Measurements from ENCODE around the gene HSP90AB1.

The HSP90AB1 gene

DNA sequence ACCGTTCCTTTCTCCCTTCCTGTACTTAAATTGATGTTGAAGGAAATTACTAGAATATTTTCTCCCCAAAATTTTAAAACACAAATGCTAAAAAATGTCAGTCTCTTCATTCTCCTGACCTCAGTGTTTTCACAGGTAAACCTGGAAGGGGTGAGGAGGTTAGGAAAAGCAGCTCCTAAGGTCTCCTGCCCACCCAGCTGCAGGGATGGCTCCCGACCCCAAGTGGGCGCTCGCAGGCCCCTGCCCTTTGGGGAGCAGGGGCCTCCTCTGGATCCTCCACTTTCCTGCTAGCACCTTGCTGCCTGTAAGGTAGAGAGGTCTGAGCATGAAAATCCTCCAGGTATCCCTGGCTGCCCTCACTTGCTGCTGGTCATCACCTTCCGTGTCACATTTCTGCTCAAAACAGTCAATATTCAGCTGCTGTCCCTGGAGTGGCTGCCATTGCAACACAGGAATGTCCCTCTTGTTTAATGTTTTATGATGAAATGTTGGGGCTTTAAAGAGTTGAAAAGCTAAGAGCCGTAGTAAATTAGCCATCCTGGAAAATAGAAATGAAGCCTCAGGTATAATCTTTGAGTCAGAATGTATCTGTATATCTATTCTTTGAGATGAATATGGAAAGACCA, 10.9 kb upstream of the HSP90AB1 start:
- no peak for DNase-seq (ENCODE audit: low read depth)

DNA sequence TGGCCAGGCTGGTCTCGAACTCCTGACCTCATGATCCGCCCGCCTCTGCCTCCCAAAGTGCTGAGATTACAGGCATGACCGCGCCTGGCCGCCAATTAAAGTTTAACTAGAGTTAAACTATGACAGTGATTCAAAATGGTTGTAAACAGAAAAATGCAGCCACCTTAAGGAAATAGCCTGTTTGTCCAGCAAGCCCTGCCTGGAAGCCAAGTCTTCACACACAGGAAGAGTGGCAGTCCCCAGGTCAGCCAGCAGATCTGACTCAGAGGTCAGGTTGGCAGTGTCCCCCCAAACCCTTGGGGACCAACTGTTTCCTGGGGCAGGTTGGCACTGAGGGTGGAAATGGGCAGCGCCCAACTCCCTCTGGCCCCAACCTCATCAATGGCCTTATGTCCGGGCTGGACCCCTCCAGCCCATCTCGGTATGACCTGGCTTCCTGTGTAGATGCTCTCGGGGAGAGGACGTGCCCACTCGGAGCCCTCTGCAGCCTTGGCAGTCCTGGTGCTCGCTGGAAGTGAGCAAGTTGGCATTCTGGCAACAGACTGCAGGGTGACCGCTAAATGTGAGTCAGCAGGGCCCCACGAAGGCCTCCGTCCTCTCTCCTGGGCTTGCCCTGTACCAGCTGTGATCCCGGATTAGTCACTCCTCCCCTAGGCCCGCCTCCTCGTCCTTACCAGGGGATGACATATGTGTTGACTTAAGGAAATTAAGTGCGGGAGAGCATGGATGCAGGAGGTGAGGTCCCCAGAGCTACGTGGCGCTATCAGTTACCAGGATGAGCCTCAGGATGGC, 9.7 kb upstream of the HSP90AB1 start:
- no peak for DNase-seq (ENCODE audit: low read depth)

DNA sequence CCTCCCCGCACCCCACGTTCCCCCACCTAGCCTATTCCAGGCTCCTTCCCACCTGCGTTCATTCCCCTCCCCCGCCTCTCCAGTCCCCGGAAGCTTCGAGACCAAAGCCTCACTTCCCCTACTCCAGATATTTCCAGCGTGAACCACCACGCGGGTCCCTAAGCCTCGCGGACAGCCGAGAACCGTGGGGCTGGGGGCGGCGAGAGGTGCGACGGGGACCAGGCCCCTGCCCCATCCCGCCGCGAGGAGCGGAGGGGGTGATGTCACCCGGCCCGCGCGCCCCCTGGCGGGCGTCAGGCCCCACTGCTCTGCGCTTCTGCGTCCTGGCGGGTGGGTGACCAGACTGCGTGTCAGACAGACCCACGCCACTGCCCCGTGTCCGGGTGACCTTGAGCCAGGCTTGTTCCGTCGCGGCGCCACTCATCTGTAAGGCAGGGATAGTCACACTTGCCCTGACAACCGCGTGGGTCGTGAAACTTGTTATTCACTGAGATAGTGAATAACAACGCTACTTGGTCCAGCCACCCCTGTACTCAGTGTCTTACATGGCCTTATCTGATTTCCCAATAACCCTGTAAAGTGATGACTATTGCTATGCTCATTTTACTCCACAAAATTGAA, 9.0 kb upstream of the HSP90AB1 start:
- peak; percentile 76 for DNase-seq (ENCODE audit: low read depth)

DNA sequence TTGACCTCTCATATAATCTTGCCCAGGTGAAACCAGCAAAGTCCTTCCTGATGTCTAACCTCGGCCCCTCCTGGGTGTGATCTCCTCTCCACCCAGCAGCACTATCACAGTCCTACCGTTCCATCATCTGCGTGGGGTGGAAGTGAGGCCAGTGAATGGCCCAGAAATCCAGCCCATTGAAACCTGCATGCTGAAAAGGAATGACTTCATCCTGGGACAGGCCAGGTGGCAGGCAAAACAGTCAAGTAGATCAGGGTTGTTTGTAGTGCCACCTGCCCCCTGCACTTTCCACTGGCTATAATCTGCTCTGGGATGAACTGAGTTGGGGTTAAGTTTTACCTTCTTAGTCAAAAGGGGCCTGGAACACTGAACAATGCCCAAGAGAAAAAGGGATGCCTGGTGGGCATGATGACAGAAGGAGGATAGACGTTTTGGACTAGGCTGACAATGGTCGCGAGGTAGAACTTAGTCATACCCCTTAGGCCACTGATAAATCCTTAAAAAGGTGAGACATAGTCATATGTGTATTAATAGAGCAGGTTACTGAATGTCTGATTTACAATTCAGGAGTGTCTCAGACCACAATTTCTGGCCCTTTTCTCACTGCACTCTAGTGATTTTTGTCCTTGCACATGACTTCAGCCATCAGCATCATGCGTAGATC, 8.1 kb upstream of the HSP90AB1 start:
- DNase-seq (ENCODE audit: low read depth) = no peak

DNA sequence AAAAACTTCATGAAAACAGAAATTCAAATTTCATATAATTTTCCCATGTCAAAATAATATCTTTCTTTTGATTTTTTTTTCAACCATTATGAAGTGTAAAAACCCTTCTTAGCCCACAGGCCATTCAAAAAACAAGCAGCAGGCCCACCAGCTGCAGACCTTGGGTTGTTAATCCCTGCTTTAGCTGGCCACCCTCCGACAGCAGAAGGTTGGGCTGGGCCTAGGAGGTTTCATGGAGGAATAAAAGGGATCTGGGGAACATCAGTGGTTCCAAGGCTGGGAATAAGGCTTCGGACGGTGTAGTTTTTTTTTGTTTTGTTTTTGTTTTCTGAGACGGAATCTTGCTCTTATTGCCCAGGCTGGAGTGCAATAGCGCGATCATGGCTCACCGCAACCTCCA, 3.6 kb upstream of the HSP90AB1 start:
- DNase-seq (ENCODE audit: low read depth) = no peak

DNA sequence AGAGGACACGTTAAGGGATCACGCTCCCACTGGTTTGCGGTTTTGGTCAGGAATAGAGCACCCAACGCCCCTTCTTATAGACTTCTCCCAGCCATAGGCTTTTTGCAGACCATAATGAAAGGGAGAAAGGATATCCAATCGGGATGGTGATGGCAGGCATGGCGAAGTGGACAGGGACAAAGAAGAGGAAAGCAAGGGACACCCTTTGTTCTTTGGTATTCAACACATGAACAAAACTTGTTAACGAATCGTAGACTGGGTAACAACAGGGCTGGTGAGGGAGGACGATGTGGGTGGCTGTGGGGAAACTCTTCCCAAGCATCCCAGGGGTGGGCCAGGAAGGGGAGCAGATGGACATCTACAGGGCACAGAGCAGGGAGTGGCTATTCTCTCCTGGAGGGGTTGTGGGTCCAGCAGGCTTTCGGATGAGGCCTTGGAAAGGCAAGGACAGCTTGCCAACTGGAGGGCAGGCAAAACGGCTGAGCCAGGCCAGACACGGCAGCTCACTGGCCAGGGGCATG, 1.4 kb upstream of the HSP90AB1 start:
- no peak for DNase-seq (ENCODE audit: low read depth)

DNA sequence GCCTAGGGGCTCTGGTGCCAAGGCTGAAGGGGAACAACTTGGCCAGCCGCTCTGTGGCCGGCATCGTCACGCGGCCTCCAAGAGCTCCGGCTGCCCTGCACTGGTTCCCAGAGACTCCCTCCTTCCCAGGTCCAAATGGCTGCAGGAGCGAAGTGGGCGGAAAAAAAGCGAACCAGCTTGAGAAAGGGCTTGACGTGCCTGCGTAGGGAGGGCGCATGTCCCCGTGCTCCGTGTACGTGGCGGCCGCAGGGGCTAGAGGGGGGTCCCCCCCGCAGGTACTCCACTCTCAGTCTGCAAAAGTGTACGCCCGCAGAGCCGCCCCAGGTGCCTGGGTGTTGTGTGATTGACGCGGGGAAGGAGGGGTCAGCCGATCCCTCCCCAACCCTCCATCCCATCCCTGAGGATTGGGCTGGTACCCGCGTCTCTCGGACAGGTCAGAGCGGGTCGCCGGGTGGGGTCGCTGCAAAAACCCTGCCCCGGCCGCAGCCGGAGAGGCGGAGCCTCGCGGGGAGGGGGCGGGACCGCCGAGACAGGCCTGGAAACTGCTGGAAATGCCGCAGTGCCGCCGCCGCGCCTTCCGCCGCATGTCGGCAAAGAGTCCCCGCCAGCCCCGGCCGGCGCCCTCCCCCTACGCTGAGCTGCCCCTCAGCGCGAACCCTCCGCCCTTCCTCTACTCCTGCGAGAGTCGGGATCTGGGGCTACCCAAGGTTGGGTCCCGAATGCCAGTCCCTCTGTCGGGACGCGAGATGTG, 814 bp upstream of the HSP90AB1 start:
- DNase-seq (ENCODE audit: low read depth) = peak; percentile 76

DNA sequence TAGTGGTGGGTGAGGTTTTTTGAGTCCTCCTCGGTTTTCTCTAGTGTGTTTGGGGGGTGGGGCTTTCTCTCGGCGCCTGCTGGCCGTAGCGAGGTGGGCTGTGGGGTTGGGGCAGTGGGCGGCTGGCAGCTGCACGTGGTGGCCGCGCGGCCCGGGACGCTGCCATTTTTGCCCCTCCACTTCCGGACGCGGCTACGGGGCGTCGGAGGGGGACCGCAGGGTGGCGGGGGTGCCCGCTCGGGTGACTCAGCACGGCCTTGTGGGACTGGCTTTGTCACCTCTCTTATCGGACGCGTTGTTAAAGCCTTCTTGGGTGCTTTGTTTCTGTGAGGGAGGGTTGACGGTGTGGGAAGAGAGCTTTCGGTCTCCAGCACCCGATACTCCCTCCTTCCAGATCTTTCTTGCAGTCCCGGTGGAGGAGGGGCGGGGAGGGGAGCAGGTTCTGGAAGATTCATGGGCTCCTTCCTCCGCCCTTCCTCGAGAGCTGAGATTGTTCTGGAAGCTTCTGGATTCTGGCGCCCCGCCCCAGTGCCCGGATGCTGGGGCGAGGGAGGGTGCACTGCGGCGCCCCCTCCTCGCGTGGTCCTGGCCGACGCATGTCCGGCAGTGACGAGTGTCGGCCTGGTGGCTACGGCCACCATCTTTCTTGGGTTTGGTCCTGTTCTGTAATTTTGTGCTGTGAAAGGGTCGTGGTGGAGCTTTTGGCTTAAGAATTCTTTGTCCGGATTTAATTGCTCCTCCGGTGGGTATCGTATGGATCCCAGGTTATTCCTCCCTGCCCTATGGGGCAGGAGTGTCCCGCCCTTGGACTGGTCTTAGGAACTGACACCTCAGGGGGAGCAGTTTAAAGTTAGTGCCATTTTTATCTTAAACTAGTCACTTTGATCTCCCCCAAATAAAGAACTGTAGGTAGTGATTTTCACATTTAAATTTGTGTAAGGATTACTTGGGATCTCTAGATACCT, 719 bp downstream of the HSP90AB1 start:
- peak; percentile 82 for DNase-seq (ENCODE audit: low read depth)

DNA sequence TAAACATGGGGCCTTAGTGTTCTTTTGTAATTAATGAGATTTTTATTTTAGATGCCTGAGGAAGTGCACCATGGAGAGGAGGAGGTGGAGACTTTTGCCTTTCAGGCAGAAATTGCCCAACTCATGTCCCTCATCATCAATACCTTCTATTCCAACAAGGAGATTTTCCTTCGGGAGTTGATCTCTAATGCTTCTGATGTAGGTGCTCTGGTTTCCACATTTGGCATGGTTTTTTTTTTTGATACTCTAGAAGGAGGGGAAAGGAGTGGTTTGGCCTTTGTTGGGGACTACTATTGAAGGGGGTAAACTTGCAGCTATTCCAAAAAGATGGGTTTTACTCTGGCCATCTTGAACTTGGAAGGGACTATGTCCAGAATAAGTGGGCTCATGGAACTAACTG, 1.7 kb downstream of the HSP90AB1 start:
- DNase-seq (ENCODE audit: low read depth) = no peak

DNA sequence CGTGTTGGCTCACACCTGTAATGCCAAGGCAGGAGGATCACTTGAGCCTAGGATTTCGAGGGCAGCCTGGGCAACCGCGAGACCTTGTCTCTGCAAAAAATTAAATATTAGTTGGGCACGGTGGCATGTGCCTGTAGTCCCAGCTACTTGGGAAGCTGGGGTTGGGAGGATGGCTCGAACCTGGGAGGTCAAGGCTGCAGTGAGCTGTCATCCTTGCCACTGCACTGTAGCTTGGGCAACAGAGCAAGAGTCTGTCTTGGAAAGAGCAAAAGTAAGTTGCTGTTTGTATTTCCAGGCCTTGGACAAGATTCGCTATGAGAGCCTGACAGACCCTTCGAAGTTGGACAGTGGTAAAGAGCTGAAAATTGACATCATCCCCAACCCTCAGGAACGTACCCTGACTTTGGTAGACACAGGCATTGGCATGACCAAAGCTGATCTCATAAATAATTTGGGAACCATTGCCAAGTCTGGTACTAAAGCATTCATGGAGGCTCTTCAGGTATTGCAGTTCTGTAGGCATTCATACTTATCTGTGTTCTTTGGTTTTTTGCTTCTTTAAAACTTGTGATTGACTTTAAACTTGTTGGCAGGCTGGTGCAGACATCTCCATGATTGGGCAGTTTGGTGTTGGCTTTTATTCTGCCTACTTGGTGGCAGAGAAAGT, 2.3 kb downstream of the HSP90AB1 start:
- DNase-seq (ENCODE audit: low read depth) = no peak

DNA sequence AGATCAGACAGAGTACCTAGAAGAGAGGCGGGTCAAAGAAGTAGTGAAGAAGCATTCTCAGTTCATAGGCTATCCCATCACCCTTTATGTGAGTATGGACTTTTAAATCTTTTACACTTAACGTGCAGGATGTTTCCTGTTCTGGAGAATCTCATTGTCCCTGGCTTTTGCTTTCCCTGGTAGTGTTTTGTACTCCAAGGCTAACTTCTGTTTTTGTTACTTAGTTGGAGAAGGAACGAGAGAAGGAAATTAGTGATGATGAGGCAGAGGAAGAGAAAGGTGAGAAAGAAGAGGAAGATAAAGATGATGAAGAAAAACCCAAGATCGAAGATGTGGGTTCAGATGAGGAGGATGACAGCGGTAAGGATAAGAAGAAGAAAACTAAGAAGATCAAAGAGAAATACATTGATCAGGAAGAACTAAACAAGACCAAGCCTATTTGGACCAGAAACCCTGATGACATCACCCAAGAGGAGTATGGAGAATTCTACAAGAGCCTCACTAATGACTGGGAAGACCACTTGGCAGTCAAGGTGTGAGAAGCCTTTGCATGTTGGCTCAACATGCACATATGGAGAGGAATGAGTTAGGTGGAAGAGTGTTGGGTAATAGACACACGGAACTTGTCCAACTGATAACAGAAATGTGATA, 3.3 kb downstream of the HSP90AB1 start:
- DNase-seq (ENCODE audit: low read depth) = no peak

DNA sequence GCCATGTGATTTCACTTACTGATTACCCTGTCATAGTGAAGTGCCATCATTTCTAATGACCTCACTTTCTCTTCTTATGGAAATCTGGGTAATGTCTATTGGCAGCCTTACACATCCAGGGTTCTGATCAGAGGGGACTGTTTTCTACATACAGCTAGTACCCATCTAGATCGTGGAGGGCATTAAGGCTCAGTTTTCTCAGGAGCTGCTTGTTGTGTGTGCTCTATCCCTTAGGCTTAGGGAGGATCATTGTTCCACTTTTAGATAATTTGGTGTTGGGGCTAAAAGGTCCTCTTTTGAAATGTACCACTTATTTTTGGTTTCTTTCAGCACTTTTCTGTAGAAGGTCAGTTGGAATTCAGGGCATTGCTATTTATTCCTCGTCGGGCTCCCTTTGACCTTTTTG, 3.8 kb downstream of the HSP90AB1 start:
- no peak for DNase-seq (ENCODE audit: low read depth)

DNA sequence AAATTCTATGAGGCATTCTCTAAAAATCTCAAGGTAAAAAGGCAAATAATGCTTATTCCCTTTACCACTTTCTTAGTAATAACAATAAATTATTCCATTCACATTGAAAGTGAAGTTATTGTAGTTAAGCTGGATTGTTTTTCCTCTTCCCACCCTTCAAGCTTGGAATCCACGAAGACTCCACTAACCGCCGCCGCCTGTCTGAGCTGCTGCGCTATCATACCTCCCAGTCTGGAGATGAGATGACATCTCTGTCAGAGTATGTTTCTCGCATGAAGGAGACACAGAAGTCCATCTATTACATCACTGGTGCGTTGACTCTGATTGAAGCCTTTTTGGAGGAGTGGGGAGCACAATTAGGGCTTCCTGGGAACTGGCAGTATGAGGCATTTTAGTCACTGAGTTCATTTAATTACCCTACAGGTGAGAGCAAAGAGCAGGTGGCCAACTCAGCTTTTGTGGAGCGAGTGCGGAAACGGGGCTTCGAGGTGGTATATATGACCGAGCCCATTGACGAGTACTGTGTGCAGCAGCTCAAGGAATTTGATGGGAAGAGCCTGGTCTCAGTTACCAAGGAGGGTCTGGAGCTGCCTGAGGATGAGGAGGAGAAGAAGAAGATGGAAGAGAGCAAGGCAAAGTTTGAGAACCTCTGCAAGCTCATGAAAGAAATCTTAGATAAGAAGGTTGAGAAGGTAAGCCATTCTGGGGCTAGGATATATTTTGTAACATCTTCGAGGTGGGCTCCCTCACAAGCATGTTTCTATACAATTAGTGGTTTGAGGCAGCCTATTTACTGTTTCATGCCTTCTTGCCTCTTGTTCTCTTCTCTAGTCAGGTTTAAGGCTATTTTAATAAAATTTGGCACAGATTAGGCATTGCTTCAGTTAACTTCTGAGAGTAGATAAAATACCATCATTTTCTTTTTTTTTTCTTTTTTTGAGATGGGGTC, 4.9 kb downstream of the HSP90AB1 start:
- no peak for DNase-seq (ENCODE audit: low read depth)

DNA sequence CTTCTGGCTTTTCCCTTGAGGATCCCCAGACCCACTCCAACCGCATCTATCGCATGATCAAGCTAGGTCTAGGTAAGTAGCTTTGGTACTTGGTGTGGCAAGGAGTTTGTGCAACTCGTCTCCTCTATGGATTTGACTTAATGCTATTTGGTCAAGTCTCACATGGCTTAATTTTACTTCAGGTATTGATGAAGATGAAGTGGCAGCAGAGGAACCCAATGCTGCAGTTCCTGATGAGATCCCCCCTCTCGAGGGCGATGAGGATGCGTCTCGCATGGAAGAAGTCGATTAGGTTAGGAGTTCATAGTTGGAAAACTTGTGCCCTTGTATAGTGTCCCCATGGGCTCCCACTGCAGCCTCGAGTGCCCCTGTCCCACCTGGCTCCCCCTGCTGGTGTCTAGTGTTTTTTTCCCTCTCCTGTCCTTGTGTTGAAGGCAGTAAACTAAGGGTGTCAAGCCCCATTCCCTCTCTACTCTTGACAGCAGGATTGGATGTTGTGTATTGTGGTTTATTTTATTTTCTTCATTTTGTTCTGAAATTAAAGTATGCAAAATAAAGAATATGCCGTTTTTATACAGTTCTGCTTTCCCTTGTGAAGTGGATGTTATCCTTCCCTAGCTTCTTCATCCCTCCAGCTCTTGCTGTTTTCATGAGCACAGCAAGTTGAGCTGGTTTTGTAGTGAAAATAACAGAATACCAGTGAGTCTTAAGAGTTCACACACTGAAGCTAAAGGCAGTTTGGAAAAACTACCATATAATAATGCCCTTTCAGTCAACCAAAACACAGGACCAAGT, 6.6 kb downstream of the HSP90AB1 start:
- peak; percentile 56 for DNase-seq (ENCODE audit: low read depth)

DNA sequence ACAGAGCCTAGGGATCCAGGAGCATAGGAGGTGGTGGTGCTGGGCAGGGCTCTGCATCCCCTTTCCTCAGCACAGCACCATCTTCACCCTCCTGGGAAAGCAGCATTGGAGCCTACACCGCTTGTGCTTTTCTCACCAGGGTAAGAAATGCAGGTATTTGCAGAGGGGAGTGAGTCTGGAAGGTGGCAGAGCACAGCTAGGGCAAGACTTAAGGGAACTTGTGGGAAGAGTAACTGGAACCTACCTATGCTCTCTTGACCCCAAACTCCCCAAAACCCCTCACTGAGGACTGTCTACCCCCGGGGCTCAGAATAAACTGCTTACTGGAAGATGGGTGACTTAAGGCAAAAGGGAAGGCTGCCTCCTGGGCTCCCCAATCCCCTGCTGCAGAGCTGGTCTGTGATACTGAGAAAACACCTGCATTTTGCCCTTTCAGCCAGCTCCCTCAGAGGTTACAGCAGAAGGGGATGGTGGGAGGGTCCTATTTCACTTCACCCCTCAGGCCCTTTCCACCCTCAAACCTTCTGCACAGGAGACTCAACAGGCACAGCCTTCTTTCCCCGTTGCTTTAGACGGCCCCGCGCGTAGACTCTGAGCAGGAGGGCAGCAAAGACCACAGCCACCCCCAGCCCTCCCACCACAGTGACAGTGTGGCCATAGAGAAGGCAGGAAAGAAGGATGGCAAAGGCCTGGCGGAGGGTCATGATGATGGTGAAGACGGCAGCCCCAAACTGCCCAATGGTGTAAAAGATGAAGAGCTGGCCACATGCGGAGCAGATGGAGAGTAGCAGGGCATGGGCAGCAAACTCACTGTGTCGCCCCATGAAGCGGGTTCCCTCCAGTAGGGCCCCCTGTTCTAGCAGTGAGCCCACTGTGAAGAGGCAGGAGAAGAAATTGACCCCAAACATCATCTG, 7.5 kb downstream of the HSP90AB1 start:
- no peak for DNase-seq (ENCODE audit: low read depth)

DNA sequence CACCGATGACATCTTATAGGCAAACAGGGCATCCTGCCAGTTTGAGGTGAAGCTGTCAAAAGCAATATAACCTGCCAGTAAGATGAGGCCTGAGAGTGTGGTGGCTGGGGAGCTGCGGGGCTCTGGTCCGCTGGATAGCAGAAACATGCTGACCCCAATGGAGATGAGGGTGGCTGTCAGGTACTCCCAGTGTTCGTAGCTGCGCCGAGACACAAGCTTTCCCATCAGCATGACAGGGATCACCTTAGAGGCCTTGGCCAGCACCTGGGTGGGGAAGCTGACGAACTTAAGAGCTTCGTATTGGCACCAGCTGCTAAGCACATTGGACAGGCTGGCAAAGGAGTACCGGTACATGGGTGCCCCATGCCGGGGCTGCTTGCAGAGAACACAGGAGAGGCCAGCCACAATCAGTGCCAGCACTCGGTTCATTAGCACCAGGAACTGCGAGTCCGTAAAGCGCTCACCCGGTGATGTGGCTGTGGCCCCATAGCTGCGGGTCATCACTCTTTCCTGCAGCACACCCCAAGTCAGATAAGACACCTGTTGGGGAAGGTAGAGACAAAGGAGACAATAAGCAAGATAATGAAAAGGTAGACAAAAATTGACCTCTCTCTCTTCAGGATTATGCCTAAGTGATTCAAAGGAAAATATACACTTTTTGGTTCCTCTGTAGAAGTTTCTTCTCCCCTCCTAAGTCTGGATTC, 8.4 kb downstream of the HSP90AB1 start:
- no peak for DNase-seq (ENCODE audit: low read depth)
